Stimulated activated CD4-positive, alpha-beta T cell treated with anti-CD3 and anti-CD28 coated beads, Interleukin-4, amount 100 ng/mL, for 4 hours (primary cell): Measurements from ENCODE around the gene KRTAP12-1.
"Not testable (repeated sequence)": the region's sequence is repeated elsewhere in the genome, so short reads cannot be mapped to it uniquely, and the experiment has no call there.

ENCODE experiments used
- DNase-seq, 2 experiments: peaks; one replicate each; pipeline ENCODE4 v3.0.0-alpha.2; 2020

KRTAP12-1 gene

GRCh38 chr21:44697172-44697810 lies 15.3 kb upstream of the KRTAP12-1 start, which contains the start of gene KRTAP10-12:
Gene KRTAP10-12, plus strand, starts transcription at chr21:44697172. Its CDS starts 30 bp downstream, at chr21:44697202.
- DNase-seq, result not testable (repeated sequence)

- no peak for DNase-seq
Observed at GRCh38 chr21:44696572-44696971, 14.6 kb upstream of the KRTAP12-1 start.

GRCh38 chr21:44695641-44696040 lies 13.7 kb upstream of the KRTAP12-1 start:
- no peak for DNase-seq

- no peak for DNase-seq
Observed at GRCh38 chr21:44695184-44695583, 13.2 kb upstream of the KRTAP12-1 start.

GRCh38 chr21:44694776-44695175 lies 12.8 kb upstream of the KRTAP12-1 start:
- DNase-seq, result no peak

GRCh38 chr21:44692798-44693512 lies 11.0 kb upstream of the KRTAP12-1 start:
- DNase-seq, result no peak

- no peak for DNase-seq
Observed at GRCh38 chr21:44691686-44692085, 9.7 kb upstream of the KRTAP12-1 start.

- DNase-seq, result not testable (repeated sequence)
Observed at GRCh38 chr21:44689740-44690139, 7.8 kb upstream of the KRTAP12-1 start.

- DNase-seq, result no peak
Observed at GRCh38 chr21:44687671-44688070, 5.7 kb upstream of the KRTAP12-1 start.

GRCh38 chr21:44686843-44687561 lies 5.0 kb upstream of the KRTAP12-1 start:
- DNase-seq, result no peak

GRCh38 chr21:44686000-44686781 lies 4.2 kb upstream of the KRTAP12-1 start:
- DNase-seq, result no peak

- not testable (repeated sequence) for DNase-seq
Observed at GRCh38 chr21:44685050-44685449, 3.1 kb upstream of the KRTAP12-1 start.

GRCh38 chr21:44684483-44684882 lies 2.5 kb upstream of the KRTAP12-1 start:
- no peak for DNase-seq

GRCh38 chr21:44684077-44684476 lies 2.1 kb upstream of the KRTAP12-1 start:
- no peak for DNase-seq

GRCh38 chr21:44682580-44683151 lies 703 bp upstream of the KRTAP12-1 start:
- no peak for DNase-seq

GRCh38 chr21:44681152-44681551 lies 811 bp downstream of the KRTAP12-1 start:
- DNase-seq, result no peak

- DNase-seq, result no peak
Observed at GRCh38 chr21:44677881-44678280, 4.1 kb downstream of the KRTAP12-1 start.

- DNase-seq, result no peak
Observed at GRCh38 chr21:44671911-44672310, 10.1 kb downstream of the KRTAP12-1 start.

GRCh38 chr21:44670642-44671432 lies 11.1 kb downstream of the KRTAP12-1 start:
- no peak for DNase-seq

GRCh38 chr21:44667612-44668011 lies 14.4 kb downstream of the KRTAP12-1 start:
- no peak for DNase-seq

- no peak for DNase-seq
Observed at GRCh38 chr21:44666401-44667320, 15.3 kb downstream of the KRTAP12-1 start, which contains the start of gene KRTAP12-2. Gene KRTAP12-2, minus strand, starts transcription at chr21:44666927. Its CDS starts 41 bp downstream, at chr21:44666886.
